BJ (cell line): ENCODE measurements around the gene GIMAP7. TPM values are rescaled to one million over a fixed set of nuclear protein-coding genes. Genes with fewer than 3 reads are reported as not detected.

ENCODE experiments used
- CTCF ChIA-PET: fragments of 350-600 bp; formaldehyde crosslinking; extraction: SDS; loops from one replicate; lab custom pipeline; 2021; ENCODE audit warnings: antibody characterized with exemption, inconsistent platforms; lab: Yijun Ruan, JAX
- POLR2A ChIA-PET: fragments of 300-600 bp; sonication (Branson Sonifier 250); formaldehyde crosslinking; extraction: SDS; loops from one replicate; lab custom pipeline; 2021; ENCODE audit warnings: antibody characterized with exemption; lab: Charles Lee
- DNase-seq: peaks from one replicate; pipeline ENCODE4 v3.0.0-alpha.2; 2011; ENCODE audit warnings: low read depth
- H3K27me3 ChIP-seq: 2 replicates; pipeline ENCODE4 v1.6.0; 2011; ENCODE audit warnings: low read length; ENCODE audit not compliant: control insufficient read depth, insufficient read depth
- H3K36me3 ChIP-seq: 2 replicates; pipeline ENCODE4 v1.5.1; 2011; ENCODE audit warnings: low read length; ENCODE audit not compliant: control insufficient read depth, insufficient read depth
- H3K4me3 ChIP-seq: 2 replicates; pipeline ENCODE4 v1.5.1; 2011; ENCODE audit warnings: low read depth, mild to moderate bottlenecking, control low read depth, low read length
- polyA plus RNA-seq: library from polyadenylated mRNA; depleted of rRNA; stranded (reverse); fragments of >200 nt; gene quantifications from 2 replicates; pipeline ENCODE4 v1.2.3, GENCODE V29; 2011
- TF ChIP-seq, protein P1 (sequence below): IDR thresholded peaks from 2 replicates; pipeline ENCODE4 v1.5.1; 2011; ENCODE audit warnings: low read depth, mild to moderate bottlenecking, control low read depth, inconsistent platforms, low read length, moderate library complexity; ENCODE audit not compliant: insufficient read depth

Gene GIMAP7
- polyA plus RNA-seq, 1 experiment = not detected

DNA sequence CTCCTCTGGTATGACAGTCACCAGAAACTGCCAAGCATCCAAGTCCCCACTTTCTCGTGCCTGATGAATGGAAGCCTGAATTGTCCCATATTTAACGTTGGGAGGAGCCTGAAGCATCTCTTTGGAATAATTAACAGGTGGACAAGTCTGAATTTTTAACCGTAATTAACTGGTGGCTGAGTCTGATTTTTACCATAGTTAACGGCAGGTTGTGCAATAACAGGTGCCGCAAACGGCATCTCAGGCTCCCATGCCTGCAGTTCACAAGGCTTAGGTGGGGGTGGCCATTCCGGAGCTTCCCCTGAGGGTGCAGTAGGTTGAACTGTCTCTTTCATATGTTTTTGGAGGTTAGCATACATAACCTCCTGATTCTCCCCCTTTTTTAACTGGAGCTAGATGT lies 50.6 kb downstream of the GIMAP7 start:
- TF ChIP-seq, protein P1, sequence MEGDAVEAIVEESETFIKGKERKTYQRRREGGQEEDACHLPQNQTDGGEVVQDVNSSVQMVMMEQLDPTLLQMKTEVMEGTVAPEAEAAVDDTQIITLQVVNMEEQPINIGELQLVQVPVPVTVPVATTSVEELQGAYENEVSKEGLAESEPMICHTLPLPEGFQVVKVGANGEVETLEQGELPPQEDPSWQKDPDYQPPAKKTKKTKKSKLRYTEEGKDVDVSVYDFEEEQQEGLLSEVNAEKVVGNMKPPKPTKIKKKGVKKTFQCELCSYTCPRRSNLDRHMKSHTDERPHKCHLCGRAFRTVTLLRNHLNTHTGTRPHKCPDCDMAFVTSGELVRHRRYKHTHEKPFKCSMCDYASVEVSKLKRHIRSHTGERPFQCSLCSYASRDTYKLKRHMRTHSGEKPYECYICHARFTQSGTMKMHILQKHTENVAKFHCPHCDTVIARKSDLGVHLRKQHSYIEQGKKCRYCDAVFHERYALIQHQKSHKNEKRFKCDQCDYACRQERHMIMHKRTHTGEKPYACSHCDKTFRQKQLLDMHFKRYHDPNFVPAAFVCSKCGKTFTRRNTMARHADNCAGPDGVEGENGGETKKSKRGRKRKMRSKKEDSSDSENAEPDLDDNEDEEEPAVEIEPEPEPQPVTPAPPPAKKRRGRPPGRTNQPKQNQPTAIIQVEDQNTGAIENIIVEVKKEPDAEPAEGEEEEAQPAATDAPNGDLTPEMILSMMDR = no peak
- Histone ChIP-seq H3K4me3 (no peak overlapping the region), H3K36me3 (no peaks in the 10 kb centered on the region), H3K27me3 (no peaks in the 10 kb centered on the region)
- CTCF ChIA-PET = no interaction called here
- POLR2A ChIA-PET = no interaction called here
- no peak for DNase-seq

DNA sequence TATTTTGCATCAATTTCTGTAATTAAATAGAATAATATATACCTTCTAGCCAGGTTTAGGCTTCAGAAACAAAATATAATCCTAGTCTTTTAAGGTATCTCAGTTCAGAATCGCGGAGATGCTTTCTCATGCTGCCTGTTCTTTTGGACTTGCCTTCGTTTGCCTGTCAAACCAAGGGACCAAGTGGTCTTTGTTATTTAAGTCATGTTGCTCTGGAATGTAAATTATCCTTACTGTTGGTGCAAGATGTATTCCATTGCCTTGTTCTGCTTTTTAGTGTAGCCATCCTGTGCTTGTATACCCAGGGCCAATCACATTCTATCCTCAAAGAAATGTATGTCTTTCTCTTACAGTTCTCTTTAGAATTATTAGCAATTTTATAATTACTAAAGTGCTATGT lies 51.5 kb downstream of the GIMAP7 start:
- TF ChIP-seq, protein P1 = no peak
- Histone ChIP-seq H3K27me3 (no peaks in the 10 kb centered on the region), H3K4me3 (no peak overlapping the region), H3K36me3 (no peaks in the 10 kb centered on the region)
- DNase-seq = no peak
- ChIA-PET CTCF (no interaction called here), POLR2A (no interaction called here)

DNA sequence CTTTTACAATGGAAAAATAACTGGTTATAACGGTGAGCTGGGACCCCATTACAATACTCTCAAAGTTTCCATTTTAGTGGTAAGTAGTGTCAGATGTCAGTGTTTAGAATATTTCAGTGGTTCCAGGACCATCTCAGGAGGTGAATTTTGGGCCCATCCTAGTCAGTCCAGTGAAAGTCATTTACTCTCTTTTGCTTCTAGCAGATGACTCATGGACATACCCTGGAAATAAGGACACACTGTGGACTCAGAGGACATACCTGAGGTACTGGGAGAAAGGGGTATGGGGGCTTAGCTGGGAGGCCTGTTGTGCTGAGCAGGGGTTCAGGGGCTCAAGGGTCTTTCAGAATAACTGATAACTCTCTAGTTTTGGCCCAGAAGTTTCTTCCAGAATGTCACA lies 51.9 kb downstream of the GIMAP7 start:
- CTCF ChIA-PET = no interaction called here
- no peak overlapping the region for H3K4me3 ChIP-seq
- H3K27me3 ChIP-seq = no peaks in the 10 kb centered on the region
- TF ChIP-seq, protein P1 = no peak
- H3K36me3 ChIP-seq = no peaks in the 10 kb centered on the region
- POLR2A ChIA-PET = no interaction called here
- no peak for DNase-seq

DNA sequence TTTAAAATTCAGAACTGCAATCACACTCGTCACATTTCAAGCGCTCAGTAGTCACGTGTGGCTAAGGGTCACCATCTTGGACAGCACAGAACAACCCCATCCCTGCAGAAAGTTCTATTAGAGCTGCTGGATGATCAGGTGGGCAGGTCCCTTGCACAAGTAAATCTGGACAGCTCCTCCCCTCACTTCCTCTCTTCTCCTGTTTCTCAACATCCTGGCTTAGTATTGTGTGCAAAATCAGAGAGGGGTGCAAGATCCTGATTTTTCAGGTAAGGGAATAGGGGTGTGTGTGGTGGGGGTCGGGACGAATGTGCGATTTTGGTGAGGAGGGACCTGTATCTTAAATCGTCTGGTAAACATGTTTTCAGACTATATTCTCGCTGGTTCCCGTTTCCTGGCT lies 52.5 kb downstream of the GIMAP7 start, which contains the start of gene GIMAP4:
TSS of gene GIMAP4 (plus strand) at position 222 of the 400 bp plus-strand sequence. CDS start 2,512 bp downstream, outside the sequence.
- TF ChIP-seq, protein P1 = no peak
- H3K4me3 ChIP-seq = no peak within 1 kb of the TSS
- CTCF ChIA-PET = no interaction called here
- no peaks in the 10 kb centered on the region for H3K36me3 ChIP-seq
- no peak for DNase-seq
- H3K27me3 ChIP-seq = no peaks in the 10 kb centered on the region
- POLR2A ChIA-PET = no interaction called here

DNA sequence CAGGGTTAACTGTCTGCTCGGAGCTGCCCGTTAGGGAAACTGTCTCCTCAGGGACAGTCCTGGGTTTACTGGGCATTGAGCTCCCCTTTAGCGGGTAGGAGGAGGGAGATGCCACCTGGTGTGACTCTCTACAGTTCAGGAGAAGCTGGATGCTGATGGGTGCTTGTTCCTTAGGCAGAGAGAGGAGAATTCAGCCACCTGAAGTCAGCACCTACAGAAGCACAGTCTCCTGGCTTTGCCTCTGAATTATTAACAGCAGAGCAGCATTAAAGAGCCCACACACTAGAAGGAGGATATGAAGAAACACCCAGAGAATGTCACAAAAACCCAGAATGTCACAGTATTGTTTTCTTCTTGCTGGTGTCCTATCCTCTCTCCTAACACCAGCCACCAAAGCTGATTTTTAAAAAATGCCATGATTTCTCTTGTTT lies 53.2 kb downstream of the GIMAP7 start:
- Histone ChIP-seq H3K36me3 (no peaks in the 10 kb centered on the region), H3K27me3 (no peaks in the 10 kb centered on the region), H3K4me3 (no peak overlapping the region)
- ChIA-PET POLR2A (no interaction called here), CTCF (no interaction called here)
- DNase-seq = no peak
- TF ChIP-seq, protein P1 = no peak
